Measurements from ENCODE around the gene SFRP4. TPM values are rescaled to one million over a fixed set of nuclear protein-coding genes. Genes with fewer than 3 reads are reported as not detected.

Gene SFRP4
- total RNA-seq, 1 donor from 2014 or later = 2.4 TPM

Other genes starting within 250 kb of the SFRP4 start
- not detected in 2 replicates for gene GPR141, start 233.1 kb downstream of the SFRP4 start, total RNA-seq
- gene NME8, start 68.2 kb downstream of the SFRP4 start, total RNA-seq = not detected in 2 replicates
- 83.4 and 90.1 TPM in 2 replicates for gene EPDR1, start 3.8 kb upstream of the SFRP4 start, total RNA-seq